SU-DHL-6 (cell line): Measurements from ENCODE around the gene MCHR1.

Experiments
- CTCF ChIP-seq: fragments of 200-600 bp; sonication (generic); IDR thresholded peaks from one replicate; pipeline ENCODE4 v1.5.1; 2017; ENCODE audit warnings: antibody characterized with exemption, mild to moderate bottlenecking, low read length, moderate library complexity; ENCODE audit not compliant: insufficient read depth, poor library complexity, severe bottlenecking
- EZH2phosphoT487 ChIP-seq: fragments of 200-600 bp; sonication (generic), shearing (Covaris generic); conservative IDR thresholded peaks from 2 replicates; pipeline ENCODE4 v1.6.1; 2018; ENCODE audit warnings: mild to moderate bottlenecking, antibody characterized with exemption, low read length, moderate library complexity, mixed read lengths

GRCh38 chr22:40642316-40642715 lies 37.0 kb upstream of the MCHR1 start:
- no peak for TF ChIP-seq CTCF
- TF ChIP-seq EZH2phosphoT487: no peak
